HG03066 (cell line): Measurements from ENCODE around the gene GDPD4.

Experiments used
- ATAC-seq: cut with Tn5 transposase; IDR thresholded peaks from one replicate; pipeline ENCODE4 v1.9.1; 2021; ENCODE audit warnings: low read depth; ENCODE audit not compliant: unreplicated experiment

GDPD4 gene

GRCh38 chr11:77207618-77208313, 93.7 kb downstream of the GDPD4 start:
- no peak for ATAC-seq

- no peak for ATAC-seq
Measured at GRCh38 chr11:77207019-77207485, 94.4 kb downstream of the GDPD4 start.

GRCh38 chr11:77206264-77207018, 95.0 kb downstream of the GDPD4 start:
- no peak for ATAC-seq

GRCh38 chr11:77205467-77206263, 95.8 kb downstream of the GDPD4 start:
- ATAC-seq: no peak

GRCh38 chr11:77204754-77205466, 96.6 kb downstream of the GDPD4 start:
- ATAC-seq: no peak

- no peak for ATAC-seq
Measured at GRCh38 chr11:77203901-77204753, 97.4 kb downstream of the GDPD4 start.

- ATAC-seq: no peak
Measured at GRCh38 chr11:77202941-77203900, 98.3 kb downstream of the GDPD4 start.

- no peak for ATAC-seq
Measured at GRCh38 chr11:77201991-77202841, 99.3 kb downstream of the GDPD4 start.

GRCh38 chr11:77201370-77201769, 100.1 kb downstream of the GDPD4 start:
- ATAC-seq: no peak

- ATAC-seq: no peak
Measured at GRCh38 chr11:77200351-77201268, 100.9 kb downstream of the GDPD4 start.

GRCh38 chr11:77199137-77199745, 102.2 kb downstream of the GDPD4 start:
- ATAC-seq: no peak

GRCh38 chr11:77198440-77198849, 103.0 kb downstream of the GDPD4 start:
- no peak for ATAC-seq

GRCh38 chr11:77197626-77198320, 103.7 kb downstream of the GDPD4 start:
- no peak for ATAC-seq

GRCh38 chr11:77196961-77197360, 104.5 kb downstream of the GDPD4 start:
- ATAC-seq: no peak

- ATAC-seq: no peak
Measured at GRCh38 chr11:77195071-77195755, 106.3 kb downstream of the GDPD4 start.
